K562 (cell line): ENCODE data around the gene XRN2.

Experiments
- CEBPB ChIP-seq: fragments of 450-650 bp; IDR thresholded peaks from 2 replicates; pipeline ENCODE4 v1.6.1; 2016; ENCODE audit warnings: missing genetic modification characterization, missing compliant biosample characterization
- FOSL1 ChIP-seq: fragments of 200-800 bp; sonication (Bioruptor generic); conservative IDR thresholded peaks from 2 replicates; pipeline ENCODE4 v1.6.1; 2016; ENCODE audit warnings: missing genetic modification characterization, missing compliant biosample characterization
- GABPB1 ChIP-seq: sonication (generic); formaldehyde crosslinking; IDR thresholded peaks from 2 replicates; pipeline ENCODE4 v1.8.0; 2022; ENCODE audit warnings: mild to moderate bottlenecking, missing genetic modification reagents
- ILF3 ChIP-seq: fragments of 450-650 bp; IDR thresholded peaks from 2 replicates; pipeline ENCODE4 v1.6.1; 2018; ENCODE audit warnings: antibody characterized with exemption, mild to moderate bottlenecking, moderate library complexity, borderline replicate concordance
- NUFIP1 ChIP-seq: fragments of 450-650 bp; IDR thresholded peaks from 2 replicates; pipeline ENCODE4 v1.6.1; 2018; ENCODE audit not compliant: partially characterized antibody
- PCBP1 ChIP-seq: fragments of 200-400 bp; formaldehyde crosslinking; IDR thresholded peaks from 2 replicates; pipeline ENCODE4 v1.6.1; 2018; ENCODE audit warnings: mild to moderate bottlenecking, low read depth, low read length; ENCODE audit not compliant: poor library complexity, severe bottlenecking
- REST ChIP-seq, 2 experiments: fragments of 450-650 bp; formaldehyde crosslinking in 1 of 2; IDR thresholded peaks; 2 replicates each; pipeline versions ENCODE4 v1.4.0 to v1.6.1; 2014 to 2020; ENCODE audit warnings: mild to moderate bottlenecking in 2 of 2, borderline replicate concordance in 1 of 2, low read depth in 1 of 2
- TF ChIP-seq, protein P1 (sequence below): fragments of 450-650 bp; conservative IDR thresholded peaks from 2 replicates; pipeline ENCODE4 v1.6.1; 2016; ENCODE audit warnings: missing genetic modification characterization, low read depth, mild to moderate bottlenecking, control low read depth, missing compliant biosample characterization
- TF ChIP-seq, protein P2 (sequence below): sonication (generic); formaldehyde crosslinking; IDR thresholded peaks from 2 replicates; pipeline ENCODE4 v1.8.0; 2023; ENCODE audit warnings: missing genetic modification reagents, mild to moderate bottlenecking, borderline replicate concordance

DNA sequence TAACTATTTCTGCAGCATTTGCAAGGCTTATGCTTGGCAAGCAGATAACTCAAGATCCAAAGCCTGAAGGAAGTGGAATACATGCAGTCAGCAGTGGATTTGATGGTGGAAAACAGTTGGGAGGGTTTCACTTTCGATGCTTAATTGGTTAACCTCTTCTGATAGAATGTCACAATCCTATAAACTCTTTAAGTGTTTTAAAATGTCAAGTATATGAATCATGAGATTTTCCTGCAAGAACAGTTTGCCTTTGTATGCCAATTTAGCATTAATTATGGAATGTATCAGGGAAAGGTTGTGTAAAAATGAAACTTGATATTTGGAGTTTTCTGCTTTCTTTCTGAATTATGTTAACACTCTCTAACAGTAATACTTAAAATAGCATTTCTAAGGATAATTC, 57.6 kb downstream of the XRN2 start:
- TF ChIP-seq NUFIP1 (no peak), GABPB1 (CRISPR knock-in tag) (no peak), REST (IDR thresholded peaks at IDR 0.05; ENCODE audit: borderline replicate concordance) (no peak), REST (CRISPR knock-in tag; IDR thresholded peaks at IDR 0.05; ENCODE audit: low read depth) (no peak), ILF3 (no peak), CEBPB (tag) (no peak), FOSL1 (tag) (no peak), PCBP1 (no peak)
- TF ChIP-seq, protein P1, sequence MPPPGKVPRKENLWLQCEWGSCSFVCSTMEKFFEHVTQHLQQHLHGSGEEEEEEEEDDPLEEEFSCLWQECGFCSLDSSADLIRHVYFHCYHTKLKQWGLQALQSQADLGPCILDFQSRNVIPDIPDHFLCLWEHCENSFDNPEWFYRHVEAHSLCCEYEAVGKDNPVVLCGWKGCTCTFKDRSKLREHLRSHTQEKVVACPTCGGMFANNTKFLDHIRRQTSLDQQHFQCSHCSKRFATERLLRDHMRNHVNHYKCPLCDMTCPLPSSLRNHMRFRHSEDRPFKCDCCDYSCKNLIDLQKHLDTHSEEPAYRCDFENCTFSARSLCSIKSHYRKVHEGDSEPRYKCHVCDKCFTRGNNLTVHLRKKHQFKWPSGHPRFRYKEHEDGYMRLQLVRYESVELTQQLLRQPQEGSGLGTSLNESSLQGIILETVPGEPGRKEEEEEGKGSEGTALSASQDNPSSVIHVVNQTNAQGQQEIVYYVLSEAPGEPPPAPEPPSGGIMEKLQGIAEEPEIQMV (tag), result no peak
- TF ChIP-seq, protein P2, sequence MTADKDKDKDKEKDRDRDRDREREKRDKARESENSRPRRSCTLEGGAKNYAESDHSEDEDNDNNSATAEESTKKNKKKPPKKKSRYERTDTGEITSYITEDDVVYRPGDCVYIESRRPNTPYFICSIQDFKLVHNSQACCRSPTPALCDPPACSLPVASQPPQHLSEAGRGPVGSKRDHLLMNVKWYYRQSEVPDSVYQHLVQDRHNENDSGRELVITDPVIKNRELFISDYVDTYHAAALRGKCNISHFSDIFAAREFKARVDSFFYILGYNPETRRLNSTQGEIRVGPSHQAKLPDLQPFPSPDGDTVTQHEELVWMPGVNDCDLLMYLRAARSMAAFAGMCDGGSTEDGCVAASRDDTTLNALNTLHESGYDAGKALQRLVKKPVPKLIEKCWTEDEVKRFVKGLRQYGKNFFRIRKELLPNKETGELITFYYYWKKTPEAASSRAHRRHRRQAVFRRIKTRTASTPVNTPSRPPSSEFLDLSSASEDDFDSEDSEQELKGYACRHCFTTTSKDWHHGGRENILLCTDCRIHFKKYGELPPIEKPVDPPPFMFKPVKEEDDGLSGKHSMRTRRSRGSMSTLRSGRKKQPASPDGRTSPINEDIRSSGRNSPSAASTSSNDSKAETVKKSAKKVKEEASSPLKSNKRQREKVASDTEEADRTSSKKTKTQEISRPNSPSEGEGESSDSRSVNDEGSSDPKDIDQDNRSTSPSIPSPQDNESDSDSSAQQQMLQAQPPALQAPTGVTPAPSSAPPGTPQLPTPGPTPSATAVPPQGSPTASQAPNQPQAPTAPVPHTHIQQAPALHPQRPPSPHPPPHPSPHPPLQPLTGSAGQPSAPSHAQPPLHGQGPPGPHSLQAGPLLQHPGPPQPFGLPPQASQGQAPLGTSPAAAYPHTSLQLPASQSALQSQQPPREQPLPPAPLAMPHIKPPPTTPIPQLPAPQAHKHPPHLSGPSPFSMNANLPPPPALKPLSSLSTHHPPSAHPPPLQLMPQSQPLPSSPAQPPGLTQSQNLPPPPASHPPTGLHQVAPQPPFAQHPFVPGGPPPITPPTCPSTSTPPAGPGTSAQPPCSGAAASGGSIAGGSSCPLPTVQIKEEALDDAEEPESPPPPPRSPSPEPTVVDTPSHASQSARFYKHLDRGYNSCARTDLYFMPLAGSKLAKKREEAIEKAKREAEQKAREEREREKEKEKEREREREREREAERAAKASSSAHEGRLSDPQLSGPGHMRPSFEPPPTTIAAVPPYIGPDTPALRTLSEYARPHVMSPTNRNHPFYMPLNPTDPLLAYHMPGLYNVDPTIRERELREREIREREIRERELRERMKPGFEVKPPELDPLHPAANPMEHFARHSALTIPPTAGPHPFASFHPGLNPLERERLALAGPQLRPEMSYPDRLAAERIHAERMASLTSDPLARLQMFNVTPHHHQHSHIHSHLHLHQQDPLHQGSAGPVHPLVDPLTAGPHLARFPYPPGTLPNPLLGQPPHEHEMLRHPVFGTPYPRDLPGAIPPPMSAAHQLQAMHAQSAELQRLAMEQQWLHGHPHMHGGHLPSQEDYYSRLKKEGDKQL (CRISPR knock-in tag), result no peak
